HG03196 (cell line): ENCODE results near the gene PSMA2.

ENCODE experiments used
- ATAC-seq: cut with Tn5 transposase; IDR thresholded peaks from one replicate; pipeline ENCODE4 v1.9.1; 2021; ENCODE audit not compliant: unreplicated experiment

Gene PSMA2

DNA sequence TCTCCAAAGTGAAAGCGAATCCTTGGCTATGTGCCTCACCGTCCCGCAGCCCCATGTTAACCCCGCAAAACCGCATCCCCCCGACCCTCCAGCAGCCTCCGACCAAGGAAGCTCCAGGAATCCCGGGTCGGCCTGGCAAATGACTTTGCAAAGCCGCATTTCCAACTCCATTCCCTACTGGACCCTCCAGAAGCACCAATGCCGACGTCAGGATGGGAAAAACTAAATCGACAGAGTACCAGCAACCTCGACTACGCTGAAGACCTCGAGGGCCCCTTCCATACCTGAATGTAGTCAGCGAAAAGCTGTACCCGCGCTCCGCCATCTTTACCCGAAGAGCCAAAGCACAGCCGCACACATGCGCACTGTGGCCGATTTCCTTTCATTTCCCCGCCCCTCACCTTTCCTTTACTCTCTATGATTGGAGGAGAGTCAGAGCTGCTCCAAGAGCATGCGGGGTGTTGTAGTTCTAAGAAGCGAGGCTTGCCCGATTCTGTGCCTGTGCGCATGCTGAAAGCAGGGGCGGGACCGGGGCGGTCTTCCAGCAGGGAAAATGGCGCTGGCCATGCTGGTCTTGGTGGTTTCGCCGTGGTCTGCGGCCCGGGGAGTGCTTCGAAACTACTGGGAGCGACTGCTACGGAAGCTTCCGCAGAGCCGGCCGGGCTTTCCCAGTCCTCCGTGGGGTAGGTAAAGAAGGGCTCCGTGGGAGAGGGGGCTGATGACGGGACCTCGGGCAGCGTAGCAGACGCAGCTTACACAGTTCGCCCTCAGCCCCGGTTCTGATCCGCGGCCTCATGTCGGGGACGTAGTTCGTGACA, at the start of gene PSMA2, which contains the start of gene MRPL32:
Gene PSMA2 (minus strand): TSS at position 341 of the 818 bp plus-strand sequence. CDS start 16 bp downstream, at position 325.
Gene MRPL32 (plus strand): TSS at position 543 of the 818 bp plus-strand sequence. CDS start 11 bp downstream, at position 554.
- ATAC-seq: peak; percentile 99

DNA sequence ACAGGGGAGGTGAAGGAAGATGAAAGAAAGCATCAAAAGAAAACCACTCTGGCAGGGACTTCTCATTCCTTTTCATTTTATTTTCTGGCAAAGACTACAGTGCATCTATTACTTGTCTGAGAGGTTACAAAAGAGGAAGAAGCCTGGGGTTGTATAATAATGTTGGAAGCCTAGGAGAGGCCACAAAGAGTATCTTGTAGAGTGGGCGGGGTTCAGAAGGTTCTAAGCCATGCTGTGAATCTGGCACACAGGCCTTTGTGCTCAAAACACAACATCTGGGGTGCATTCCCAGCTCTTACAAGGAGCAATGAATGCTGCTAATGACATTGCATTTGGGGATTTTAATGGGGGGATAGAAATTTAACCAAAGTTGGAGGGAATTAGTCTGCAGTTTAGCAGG, 49.6 kb upstream of the PSMA2 start:
- ATAC-seq: no peak

DNA sequence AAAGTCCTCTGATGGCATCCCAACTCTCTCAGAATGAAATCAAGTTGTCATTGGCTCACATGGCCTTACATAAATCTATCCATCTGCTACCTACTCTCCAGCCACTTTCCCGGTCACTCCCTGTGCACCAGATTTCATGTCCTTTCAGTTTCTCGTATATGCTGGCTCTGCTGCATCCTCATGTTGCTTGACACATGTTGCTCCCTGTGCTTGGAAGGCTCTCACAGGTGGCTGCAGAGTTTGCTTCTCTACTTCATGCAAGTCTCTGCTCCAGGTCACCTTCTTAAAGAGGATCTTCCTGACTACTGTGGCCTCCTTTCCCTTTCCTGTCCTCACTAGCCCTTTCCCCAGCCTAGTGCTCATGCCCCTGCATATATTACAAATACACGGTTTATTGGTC, 48.5 kb upstream of the PSMA2 start:
- ATAC-seq: no peak

DNA sequence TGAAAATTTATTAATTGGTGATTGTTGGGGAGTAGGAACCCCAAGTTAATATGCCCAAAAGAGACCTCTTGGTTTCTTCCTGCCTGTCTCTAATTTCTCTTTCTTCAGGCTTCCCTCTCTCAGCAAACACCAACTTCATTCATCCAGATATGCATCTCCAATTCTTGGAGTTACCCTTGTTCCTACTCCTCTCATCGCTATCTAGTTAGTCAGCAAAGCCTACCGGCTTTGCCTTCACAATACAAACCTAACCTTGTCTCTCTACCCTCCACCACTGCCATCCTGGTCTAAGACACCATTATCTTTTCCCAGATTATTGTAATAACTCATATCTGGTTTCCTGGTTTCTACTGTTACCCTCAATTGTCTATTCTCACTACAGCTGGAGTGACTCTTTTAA, 48.1 kb upstream of the PSMA2 start:
- ATAC-seq: no peak

DNA sequence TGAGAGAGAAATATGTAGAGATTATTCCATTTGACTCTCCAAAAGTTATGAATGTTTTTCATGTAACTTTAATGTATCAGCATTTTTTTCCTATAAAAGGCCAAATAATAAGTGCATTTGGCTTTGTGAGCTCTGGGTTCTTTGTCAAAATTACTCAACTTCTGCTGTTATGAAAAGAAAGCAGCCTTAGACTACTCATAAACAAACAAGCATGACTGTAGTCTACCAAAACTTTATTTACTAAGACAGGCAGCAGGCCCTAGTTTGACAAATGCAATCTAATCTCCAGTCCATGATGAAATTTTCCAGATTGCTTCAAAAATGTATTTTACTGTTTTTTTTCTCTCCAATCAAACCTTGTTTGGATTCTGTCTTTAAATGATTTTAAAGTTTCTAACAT, 46.5 kb upstream of the PSMA2 start:
- ATAC-seq: no peak

DNA sequence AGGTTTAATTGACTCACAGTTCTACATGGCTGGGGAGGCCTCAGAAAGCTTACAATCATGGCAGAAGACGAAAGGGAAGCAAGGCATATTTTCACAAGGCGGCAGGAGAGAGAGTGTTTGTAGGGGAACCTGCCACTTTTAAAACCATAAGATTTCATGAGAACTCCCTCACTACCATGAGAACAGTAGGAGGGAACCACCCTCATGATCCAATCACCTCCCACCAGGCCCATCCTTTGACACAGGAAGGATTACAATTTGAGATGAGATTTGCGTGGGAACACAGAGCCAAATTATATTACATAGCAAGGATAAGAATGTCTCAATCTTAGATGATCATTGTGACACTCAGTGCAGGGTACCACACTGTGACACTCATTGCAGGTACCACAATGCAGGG, 44.4 kb upstream of the PSMA2 start:
- ATAC-seq: no peak

DNA sequence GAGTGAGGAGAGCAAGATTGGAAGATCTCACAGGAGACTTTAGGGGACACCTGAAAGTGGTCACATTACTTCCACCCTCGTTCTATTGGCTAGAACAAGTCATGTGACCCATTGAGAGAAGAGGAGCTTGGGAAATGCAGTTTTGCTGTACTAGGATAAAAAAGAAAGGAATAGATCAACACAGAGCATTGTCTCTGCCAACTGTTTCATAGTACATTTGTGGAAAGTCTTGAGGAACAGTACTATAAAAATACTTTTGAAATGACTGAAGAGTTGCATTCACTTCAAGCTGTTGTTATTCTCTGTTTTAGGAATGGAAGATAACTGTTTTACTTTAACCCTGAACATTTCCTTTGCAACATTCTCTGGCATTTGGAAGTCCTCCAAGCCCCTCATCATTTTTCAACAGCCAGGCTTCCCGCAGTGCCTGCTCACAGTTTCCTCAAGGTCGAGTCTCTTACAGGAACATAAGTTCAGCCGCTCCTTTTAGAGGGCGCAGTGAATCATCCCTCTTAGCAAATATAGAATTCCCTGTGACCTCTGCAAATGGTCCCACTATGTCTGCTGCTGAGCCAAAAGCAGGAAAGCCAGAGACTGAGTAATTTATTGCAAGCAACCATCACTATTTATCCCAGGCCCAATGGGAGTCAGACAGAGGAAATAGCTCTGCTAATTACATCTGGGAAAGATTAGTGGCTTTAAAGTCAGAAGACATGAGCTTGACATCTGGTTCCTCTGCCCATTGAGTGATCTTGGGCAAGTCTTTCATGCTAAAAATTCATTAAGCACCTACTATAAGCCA, 40.9 kb upstream of the PSMA2 start:
- ATAC-seq: no peak

DNA sequence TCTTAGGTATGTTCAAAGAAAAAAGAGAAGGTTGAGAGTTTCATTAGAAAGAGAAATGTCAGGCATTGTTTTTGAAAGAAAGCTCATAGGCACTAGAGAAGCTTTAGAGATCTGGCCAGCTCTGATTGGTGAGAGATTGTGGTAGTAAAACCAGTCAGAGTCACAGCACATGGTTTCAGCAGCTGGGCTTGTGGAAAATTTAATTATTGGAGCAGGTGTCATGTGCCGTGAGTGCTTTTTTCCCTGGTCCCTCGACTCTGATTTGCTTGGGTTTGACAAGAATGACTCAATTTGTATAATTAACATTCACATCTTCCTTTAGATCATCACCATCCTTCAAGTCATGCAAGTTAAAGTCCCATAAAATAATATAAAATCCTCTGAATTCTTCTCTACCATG, 35.4 kb upstream of the PSMA2 start:
- no peak for ATAC-seq

DNA sequence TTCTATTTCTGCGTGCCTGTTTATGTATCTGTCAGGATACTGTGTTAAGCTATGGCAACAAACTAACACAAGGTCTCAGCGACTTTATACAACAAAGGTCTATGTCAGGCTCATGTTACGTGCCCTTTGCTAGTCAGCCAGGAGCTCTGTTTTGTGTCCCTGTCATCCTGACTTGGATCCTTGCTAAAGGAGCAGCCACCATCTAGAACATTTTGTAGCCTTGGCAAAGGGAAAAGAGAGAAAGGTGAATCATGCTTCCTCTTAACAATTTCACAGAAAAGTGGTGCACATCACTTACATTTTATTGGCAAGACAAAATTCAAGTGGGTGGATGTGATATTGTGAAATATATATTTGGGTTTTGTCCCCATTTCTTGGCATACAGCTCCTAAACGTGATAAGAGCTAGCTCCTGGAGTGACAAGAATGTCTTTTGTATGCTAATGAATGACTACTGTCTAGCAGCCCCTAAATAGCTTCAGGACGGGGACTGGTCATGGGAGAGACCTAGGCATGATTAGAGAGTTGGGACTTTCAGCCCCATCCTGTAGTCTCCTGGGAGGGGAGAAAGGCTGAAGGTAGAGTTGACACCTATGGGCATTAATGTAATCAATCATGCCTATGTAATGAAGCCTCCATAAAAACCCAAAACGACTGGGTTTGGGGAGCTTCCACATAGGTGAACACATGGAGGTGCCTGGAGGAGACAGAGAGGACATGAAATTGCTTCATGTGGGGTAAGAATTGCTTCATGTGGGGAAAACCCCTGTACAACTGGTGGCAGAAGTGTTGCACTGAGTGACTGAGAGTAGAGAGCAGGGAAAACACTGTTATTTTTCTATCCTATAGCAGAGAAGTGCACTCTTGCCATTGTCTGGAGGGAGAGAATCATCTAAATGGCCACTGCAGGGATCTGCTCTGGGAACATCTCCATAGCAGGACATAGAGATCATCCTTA, 33.2 kb upstream of the PSMA2 start:
- no peak for ATAC-seq

DNA sequence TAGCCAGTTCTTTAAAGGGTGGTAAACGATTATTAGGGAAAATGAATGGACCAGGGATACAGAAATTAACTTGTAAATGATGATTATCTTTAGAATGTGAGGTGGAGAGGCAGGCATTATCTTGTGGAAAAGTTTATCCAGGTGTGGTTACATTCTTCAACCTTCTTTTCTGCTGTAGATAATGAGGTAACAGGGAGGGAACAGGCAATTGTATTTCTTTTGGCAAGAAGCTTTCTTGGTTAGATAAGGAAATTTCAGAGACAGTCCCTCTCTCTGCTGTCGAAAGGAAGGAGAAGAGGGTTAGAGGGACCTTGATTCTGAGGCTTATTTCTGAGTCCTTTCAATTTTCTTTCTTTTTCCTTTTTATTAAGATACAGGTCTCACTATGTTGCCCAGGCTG, 32.3 kb upstream of the PSMA2 start:
- no peak for ATAC-seq

DNA sequence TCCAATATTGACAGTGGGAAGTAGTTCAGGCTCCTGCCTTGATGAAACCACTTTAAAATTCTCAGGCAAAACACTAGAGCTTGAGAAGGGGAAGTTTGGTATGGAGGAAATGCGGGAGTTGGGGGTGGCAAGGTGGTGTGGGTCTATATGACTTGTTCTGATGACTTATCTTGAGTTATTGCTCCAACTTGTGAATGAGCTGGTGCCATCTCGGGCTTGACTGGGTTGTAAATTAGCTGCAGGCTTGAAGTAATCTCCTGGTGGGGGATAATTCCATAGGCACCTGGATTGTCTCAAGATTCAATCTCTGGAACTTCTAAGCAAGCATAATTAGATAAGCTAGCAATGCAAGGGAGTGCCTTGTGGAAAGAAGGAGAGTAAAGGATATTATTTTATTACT, 29.2 kb upstream of the PSMA2 start:
- ATAC-seq: no peak

DNA sequence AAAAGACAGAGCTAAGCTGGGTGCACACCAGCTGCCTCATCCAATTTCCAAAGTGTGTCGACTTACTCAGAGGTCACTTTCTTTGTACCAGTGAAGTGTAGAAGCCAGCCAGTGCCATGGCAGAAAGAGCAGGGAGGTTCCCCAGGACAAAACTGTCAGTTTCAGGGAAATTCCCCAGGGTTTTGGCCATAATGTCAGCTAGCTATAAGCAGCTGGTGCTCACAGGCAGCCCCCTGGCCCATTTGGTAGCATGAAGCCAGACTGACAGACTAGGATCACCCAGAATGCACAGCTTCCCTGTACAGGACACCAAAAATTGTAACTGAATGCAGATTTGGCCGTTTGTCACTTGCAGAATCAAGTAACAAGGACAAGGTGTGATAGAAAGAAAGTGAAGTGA, 28.8 kb upstream of the PSMA2 start:
- ATAC-seq: no peak

DNA sequence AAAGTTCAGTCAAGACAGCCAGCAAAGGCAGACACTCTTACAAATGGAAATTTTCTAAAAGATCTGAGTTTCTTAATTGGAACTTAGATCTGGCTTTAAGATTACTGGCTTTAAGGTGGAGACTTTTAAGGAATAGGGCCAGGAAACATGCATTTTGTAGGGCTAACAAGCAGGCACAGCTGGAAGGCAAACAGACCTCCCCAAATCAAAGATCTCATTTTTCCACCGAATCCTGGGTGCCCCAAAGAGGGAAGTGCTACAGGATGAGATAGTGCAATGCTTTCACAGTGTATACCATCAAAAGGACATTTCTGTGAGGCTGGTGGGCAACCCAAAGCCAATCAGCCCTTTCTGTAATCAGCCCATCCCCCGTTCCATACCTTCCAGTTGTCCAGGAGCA, 27.6 kb upstream of the PSMA2 start:
- no peak for ATAC-seq

DNA sequence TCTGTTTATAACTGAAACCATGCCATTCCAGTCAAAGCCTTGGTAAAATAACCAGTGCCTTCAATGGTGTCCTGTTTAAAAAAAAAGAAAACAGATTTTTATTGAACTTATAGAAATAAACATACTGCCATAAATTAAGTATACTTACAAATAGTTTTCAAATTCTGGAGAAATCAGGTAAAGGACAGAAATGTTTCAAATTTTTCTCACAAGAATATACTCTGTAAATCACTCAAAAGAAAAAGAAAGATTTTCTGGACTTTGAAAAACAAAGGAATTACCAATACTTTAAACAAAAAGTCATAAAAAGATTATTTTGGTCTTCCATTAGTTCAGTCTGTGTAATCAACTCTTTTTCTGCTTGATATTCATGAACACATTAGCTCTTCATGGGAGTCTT, 24.1 kb upstream of the PSMA2 start:
- ATAC-seq: no peak

DNA sequence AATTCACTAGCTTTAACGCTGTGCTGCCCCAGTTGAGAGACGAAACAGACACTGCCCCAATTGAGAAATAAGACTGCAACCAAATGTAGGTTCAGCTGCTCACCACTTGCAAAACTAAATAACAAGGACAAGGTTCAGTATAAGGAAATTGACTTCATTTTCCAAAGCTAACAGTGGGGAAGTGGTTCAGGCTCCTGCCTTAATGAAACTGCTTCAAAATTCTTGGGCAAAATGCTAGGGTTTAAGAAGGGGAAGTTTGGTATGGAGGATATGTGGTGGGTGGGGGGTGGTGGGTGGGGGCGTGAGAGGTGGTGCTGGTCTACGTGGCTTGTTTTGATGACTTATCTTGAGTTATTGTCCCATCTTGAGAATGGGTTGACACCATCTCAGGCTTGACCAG, 22.0 kb upstream of the PSMA2 start:
- no peak for ATAC-seq

DNA sequence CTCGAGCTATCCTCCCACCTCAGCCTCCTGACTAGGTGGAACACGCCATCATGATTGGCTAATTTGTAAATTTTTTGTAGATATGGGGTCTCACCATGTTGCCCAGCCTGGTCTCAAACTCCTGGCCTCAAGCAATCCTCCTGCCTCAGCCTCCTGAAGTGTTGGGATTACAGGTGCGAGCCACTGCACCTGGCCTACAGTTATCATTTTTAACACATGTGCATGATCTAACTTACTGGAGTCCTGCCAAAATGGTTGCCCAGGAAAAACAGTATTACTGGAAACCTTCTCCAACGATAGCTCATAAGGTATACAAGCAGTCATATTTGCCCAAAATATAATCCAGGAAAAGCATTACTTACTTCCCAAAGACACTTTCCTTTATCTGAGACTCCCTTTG, 20.4 kb upstream of the PSMA2 start:
- ATAC-seq: no peak

DNA sequence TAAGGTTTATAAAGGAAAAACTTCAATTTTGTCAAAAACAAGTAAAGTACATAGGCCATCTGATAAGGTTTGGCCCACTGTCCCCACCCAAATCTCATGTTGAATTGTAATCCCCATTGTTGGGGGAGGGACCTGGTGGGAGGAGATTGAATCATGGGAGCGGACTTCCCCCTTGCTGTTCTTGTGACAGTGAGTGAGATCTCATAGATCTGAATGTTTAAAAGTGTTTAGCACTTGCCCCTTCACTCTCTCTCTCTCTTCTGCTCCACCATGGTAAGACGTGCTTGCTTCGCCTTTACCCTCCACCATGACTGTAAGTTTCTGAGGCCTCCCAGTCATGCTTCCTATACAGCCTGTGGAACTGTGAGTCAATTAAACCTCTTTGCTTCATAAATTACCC, 18.4 kb upstream of the PSMA2 start:
- ATAC-seq: no peak

DNA sequence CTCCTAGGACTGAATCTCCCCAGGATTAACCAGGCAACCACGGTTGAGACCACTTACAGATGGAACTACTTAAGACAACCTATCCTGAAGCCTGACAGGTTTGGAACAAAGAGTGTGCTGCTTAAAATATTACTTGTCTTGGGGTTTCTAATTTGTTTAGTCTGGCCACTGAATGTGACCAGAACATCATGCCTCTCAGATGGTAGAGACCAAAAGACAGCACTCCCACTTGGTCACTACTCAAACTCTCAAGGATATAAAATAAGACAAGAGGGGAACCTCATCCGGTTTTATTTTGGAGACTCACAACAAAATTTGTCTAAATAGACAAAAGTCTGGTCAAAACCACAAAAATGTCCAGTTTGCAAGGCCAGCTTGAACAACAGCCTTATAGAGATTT, 15.5 kb upstream of the PSMA2 start:
- no peak for ATAC-seq

DNA sequence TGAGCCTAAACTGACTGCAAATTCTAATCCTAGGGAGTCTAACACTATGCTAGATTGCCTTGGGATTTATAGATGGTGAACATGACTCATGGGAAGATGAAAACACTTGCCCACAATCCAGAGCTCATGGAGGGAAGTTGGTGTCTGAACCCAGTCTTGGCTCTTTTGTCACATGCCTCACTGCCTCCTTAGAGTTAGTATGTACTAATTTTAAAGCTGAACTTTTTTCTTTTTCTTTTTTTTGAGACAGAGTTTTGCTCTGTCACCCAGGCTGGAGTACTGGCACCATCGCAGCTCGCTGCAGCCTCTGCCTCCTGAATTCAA, 14.6 kb upstream of the PSMA2 start:
- no peak for ATAC-seq

DNA sequence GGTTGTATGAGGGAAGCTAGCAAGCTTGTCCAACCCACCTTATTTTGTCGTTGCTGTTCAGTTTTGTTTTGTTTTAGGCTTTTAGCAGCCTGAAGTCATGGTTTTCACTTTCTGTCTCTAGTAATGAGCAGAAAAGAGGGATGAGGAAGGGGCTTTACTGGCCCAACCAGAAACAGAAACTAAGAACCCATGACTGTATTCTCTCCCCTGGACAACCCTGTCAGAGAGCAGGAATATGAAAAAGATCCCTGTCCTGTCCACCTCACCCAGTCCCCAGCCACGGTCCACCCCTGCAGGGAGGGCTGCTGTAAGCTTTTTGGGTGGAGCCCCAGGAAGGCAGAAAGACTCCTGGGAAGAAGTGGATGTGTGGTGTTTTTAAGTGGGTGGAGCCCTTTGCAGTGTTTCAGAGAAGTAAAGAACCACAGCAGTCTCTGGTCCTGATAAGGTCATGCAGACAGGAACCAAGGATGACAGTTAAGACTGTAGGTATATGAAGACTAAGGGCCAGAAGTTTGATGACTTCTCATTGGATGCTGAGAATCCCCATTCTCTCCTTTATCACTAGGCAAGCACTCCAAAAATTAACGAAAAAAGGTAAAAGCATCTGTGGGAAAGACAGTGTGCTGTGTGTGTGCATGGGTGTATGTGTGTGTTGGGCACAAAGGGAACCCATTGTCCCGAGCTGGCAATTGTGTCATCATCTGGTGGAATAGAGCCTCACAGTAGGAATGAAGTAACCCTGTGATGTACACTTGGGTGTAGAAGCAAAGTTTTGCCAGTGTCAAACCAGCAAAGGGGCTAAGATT, 14.1 kb upstream of the PSMA2 start:
- ATAC-seq: peak; percentile 58
